ENCODE data around the gene NIPBL. TPM values are rescaled to one million over a fixed set of nuclear protein-coding genes. Genes with fewer than 3 reads are reported as not detected.

Gene NIPBL
- total and polyA plus RNA-seq, 2 of the 8 experiments (the other 6 are each of a cell fraction or from before 2014, with no cell fraction given), result 21.1 to 53.5 TPM

- no peak for TF ChIP-seq USF2 (IDR thresholded peaks at IDR 0.05; ENCODE audit: low read length)
- no peak for TF ChIP-seq SP1 (IDR thresholded peaks at IDR 0.05; ENCODE audit: low read depth, low read length)
- TF ChIP-seq SAP30 (IDR thresholded peaks at IDR 0.05; ENCODE audit: insufficient read depth, insufficient replicate concordance, low read length), result no peak
Observed at GRCh38 chr5:36908544-36909260, 32.1 kb downstream of the NIPBL start (continued).

Data from H1 (cell line).